IPS DF 6.9 (cell line): ENCODE measurements around the gene NKRF.
A peak's percentile ranks its signal among the peaks of the same experiment; 100 is the strongest.

Experiments
- DNase-seq: peaks from one replicate; pipeline ENCODE4 v3.0.0-alpha.2; 2013; ENCODE audit warnings: low read depth, low spot score
- H3K27ac ChIP-seq: one replicate; pipeline ENCODE4 v1.5.1; 2013; ENCODE audit warnings: low read length, control low read depth
- H3K27me3 ChIP-seq: 2 replicates; pipeline ENCODE4 v1.6.1; 2013; ENCODE audit warnings: mild to moderate bottlenecking, low read length; ENCODE audit not compliant: control insufficient read depth, insufficient read depth
- H3K36me3 ChIP-seq: 2 replicates; pipeline ENCODE4 v1.6.1; 2013; ENCODE audit warnings: low read length; ENCODE audit not compliant: control insufficient read depth, insufficient read depth
- H3K4me1 ChIP-seq: 2 replicates; pipeline ENCODE4 v1.6.1; 2013; ENCODE audit warnings: low read length; ENCODE audit not compliant: control insufficient read depth, insufficient read depth
- H3K4me3 ChIP-seq: 2 replicates; pipeline ENCODE4 v1.5.1; 2013; ENCODE audit warnings: mild to moderate bottlenecking, low read length
- H3K9me3 ChIP-seq: 2 replicates; pipeline ENCODE4 v1.6.1; 2013; ENCODE audit warnings: low read length, inconsistent platforms; ENCODE audit not compliant: control insufficient read depth, insufficient read depth
- WGBS: extraction: QIAGEN DNeasy Blood & Tissue Kit; methylation state at CpG from one replicate; pipeline ENCODE4 v1.1.7; 2013; ENCODE audit warnings: mixed read lengths, missing lambda C conversion rate; ENCODE audit not compliant: insufficient read length, insufficient coverage; 5-methylcytosine and 5-hydroxymethylcytosine counted together

The NKRF gene

DNA sequence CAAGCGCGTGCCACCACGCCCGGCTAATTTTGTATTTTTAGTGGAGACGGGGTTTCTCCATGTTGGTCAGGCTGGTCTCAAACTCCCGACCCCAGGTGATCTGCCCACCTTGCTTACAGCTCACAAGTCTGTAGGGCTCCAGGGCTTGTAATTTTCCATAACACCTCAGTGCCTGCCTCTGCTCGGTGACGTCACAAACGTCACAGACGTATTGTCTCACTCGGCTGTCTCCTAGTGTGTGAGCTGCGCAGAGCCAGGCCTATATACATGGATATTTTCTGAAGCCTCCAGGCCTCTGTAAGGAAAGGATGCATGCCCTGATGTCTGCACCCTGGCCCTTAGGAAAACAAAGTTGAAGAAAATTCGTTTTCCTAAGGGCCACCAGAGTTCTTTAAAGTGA is 8.6 kb upstream of the NKRF start:
- Histone ChIP-seq H3K27ac (no peak overlapping the region), H3K4me3 (no peak overlapping the region), H3K27me3 (no peaks in the 10 kb centered on the region), H3K4me1 (no peaks in the 10 kb centered on the region), H3K36me3 (no peaks in the 10 kb centered on the region), H3K9me3 (no peaks in the 10 kb centered on the region)
- WGBS: no CpG with 5 or more reads among the region's 13 CpGs
- no peak for DNase-seq

DNA sequence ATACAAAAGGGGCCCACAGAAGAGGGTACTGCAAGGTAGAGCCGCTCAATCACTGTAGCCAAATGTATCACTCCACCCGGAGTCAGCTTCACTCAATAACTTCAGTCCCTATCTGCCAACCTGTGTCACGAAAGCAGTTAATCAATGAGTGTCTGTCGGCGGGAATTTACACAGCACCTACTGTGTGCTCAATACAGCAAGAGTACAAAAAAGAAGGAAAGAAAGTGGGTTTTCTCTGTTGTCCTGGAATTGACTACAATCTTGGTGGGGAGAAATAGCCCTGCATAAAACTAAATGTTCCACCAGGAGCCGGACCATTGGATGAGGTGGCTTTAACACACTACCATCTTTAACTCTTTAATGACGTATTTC is 780 bp upstream of the NKRF start:
- DNase-seq: no peak
- no peaks in the 10 kb centered on the region for H3K36me3 ChIP-seq
- no peak overlapping the region for H3K4me3 ChIP-seq
- H3K4me1 ChIP-seq: no peaks in the 10 kb centered on the region
- H3K27me3 ChIP-seq: peaks cover 2% of the 10 kb centered on the region; the same call in 1 of the 2 replicates
- H3K27ac ChIP-seq: no peak overlapping the region
- WGBS: no CpG with 5 or more reads among the region's 7 CpGs
- H3K9me3 ChIP-seq: no peaks in the 10 kb centered on the region

DNA sequence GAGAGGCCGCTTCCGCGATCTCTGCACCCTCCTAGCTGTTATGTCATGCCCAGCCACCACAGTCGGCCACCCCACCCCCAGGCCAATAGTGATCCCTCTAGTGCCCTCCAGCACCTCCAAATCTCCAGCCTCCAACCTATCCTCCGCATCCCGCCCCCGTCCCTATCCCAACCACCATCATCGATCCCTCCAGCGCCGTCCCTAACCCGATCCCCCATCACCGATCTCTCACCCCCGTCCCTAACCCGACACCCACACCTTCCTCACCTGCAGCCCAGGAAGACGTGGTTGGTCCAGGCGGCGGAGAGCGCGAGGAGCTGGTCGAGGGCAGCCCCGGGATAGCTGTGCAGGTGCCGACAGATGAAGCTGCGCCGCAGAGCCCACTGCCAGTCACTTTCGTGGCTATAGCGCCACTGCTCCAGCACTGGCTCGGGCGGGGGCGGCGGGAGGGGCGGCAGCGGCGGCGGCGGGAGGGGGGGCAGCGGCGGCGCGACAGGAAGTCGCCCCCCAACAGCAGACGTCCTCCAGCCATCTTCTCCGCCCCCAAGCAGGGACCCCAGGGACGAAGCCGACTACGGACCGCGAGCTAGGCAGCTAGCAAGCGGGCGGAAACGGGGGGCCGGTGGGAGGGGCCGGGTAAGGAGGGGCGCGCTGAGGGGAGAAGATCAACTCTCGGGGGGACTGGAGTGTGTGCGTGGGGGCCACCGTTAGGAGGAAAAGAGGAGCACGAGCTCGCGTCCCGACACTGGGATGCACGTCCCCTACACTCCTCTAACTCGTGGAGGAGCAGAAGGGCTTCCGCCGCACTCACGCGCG is 552 bp downstream of the NKRF start:
- Histone ChIP-seq H3K4me1 (no peaks in the 10 kb centered on the region), H3K36me3 (no peaks in the 10 kb centered on the region), H3K9me3 (no peaks in the 10 kb centered on the region), H3K27me3 (peaks cover 2% of the 10 kb centered on the region; the same call in 1 of the 2 replicates), H3K27ac (no peak overlapping the region), H3K4me3 (peak overlapping the region; percentile 100)
- DNase-seq: no peak
- WGBS: no CpG with 5 or more reads among the region's 68 CpGs

DNA sequence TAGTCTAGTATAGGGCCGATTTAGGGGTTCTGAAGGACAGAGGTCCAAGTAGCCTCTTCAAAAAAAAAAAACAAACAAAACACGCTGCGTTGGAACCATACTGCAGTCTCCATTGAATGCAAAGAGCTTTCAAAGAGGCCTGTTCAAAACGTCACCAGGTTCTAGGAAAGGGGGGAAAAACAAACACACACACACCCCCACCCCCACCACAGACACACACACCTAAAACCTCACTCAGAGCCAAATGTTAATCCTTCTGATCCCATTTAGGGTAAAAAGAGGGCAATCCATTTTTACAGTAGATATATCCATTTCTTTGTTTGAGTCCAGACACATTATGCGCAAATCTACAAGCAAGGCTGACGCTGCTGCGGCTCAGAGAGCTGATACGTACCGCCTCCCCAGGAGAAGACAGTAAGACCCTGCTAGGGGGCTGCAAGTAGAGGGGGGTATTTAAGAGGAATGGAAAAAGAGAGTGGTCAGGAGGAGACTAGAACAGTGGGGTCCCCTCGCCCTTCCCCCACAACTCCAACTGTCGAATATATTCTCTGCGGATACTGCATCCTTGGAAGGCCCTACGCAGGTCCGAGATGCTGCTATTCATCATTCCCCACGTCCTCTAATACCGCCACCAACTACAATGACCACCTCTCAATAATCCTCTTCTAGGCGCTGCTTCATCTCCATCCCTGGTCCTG is 1.3 kb downstream of the NKRF start:
- no CpG with 5 or more reads among the region's 17 CpGs for WGBS
- H3K27me3 ChIP-seq: peaks cover 2% of the 10 kb centered on the region; the same call in 1 of the 2 replicates
- no peaks in the 10 kb centered on the region for H3K36me3 ChIP-seq
- no peaks in the 10 kb centered on the region for H3K9me3 ChIP-seq
- H3K27ac ChIP-seq: no peak overlapping the region
- DNase-seq: no peak
- H3K4me3 ChIP-seq: peak overlapping the region; percentile 100; the same call in 1 of the 2 replicates
- no peaks in the 10 kb centered on the region for H3K4me1 ChIP-seq

DNA sequence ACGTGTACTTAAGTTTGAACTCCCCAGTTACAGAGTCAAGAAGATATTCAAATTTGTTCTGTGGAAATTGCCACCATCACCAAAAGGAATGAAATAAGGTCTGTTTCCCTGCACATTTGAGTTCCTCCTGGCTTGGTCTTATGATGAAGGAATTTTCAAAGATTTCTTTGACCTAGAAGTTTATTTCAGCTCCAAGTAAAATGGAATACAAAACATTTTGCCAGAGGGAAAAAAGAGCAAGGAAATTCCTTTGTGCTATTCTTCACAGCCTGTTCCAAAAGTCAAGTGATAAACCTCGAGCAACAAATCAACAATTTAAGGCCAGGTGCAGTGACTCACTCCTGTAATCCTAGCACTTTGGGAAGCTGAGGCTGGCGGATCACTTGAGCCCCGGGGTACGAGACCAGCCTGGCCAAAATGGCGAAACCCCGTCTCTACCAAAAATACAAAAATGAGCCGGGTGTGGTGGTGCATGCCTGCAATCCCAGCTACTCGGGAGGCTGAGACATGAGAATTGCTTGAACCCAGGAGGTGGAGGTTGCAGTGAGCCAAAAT is 3.4 kb downstream of the NKRF start:
- Histone ChIP-seq H3K27me3 (peaks cover 2% of the 10 kb centered on the region; the same call in 1 of the 2 replicates), H3K4me3 (no peak overlapping the region), H3K9me3 (no peaks in the 10 kb centered on the region), H3K36me3 (no peaks in the 10 kb centered on the region), H3K27ac (no peak overlapping the region), H3K4me1 (no peaks in the 10 kb centered on the region)
- WGBS: no CpG with 5 or more reads among the region's 9 CpGs
- no peak for DNase-seq

DNA sequence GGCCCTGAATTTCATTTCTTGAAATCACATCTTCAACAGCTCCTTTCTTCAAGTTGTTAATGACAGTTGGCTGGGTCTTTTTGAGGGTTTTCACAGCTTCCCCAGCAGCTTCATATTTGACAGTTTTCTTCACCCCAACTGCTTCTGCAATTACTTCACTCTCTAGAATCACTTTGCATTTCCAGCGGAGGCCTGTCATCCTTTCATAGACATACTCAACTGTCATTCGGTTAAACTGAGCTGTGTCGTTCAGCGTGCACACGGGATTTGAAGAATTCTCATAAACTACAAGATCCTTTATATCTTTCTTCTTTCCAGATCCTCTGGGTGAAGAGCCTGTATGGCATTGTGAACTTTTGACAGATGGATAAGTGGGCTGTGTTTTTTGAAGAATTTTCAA is 16.4 kb downstream of the NKRF start:
- WGBS: no CpG with 5 or more reads among the region's 5 CpGs
- no peak overlapping the region for H3K4me3 ChIP-seq
- DNase-seq: no peak
- no peak overlapping the region for H3K27ac ChIP-seq
- H3K36me3 ChIP-seq: no peaks in the 10 kb centered on the region
- H3K9me3 ChIP-seq: no peaks in the 10 kb centered on the region
- H3K4me1 ChIP-seq: no peaks in the 10 kb centered on the region
- H3K27me3 ChIP-seq: no peaks in the 10 kb centered on the region

DNA sequence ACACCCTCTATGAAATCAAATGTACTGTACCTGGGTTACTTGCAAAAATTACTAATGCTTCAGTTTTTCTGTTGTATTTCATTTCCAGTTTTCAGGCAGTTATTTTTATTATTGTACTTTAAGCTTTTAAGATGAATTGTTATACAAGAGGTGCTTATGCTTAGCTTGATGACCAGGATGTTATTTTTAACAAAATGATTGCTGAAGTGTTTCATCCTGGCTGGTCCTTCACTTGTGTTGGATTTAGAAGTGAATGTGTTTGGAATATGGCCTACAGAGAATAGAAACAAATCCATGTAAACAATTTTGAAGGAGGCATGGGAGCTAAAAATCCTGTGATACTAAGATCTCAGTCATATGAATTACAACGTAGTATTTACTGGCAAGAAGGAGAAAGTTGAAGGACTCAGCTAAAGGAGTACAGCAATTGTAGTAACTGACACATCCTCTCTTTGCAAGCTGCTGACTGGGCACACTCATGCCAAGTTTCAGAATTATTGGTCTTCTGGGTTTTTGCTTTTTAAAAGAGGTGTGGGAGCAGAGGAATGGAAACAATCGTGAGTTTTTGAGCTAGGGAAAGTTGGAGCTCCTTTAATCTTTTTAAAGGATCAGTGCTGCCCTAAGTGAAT is 22.7 kb downstream of the NKRF start:
- Histone ChIP-seq H3K27me3 (no peaks in the 10 kb centered on the region), H3K36me3 (no peaks in the 10 kb centered on the region), H3K4me1 (no peaks in the 10 kb centered on the region), H3K27ac (no peak overlapping the region), H3K4me3 (no peak overlapping the region), H3K9me3 (no peaks in the 10 kb centered on the region)
- WGBS: no CpG with 5 or more reads among the region's 2 CpGs
- DNase-seq: no peak

- Histone ChIP-seq H3K4me1 (no peaks in the 10 kb centered on the region), H3K4me3 (no peak overlapping the region), H3K36me3 (no peaks in the 10 kb centered on the region), H3K9me3 (no peaks in the 10 kb centered on the region), H3K27me3 (no peaks in the 10 kb centered on the region), H3K27ac (no peak overlapping the region)
- DNase-seq: no peak
These were observed 26.8 kb downstream of the NKRF start for GRCh38 chrX:119579414-119579813.

- DNase-seq: peak; percentile 45
- Histone ChIP-seq H3K27ac (no peak within 1 kb of the TSS), H3K9me3 (no peaks in the 10 kb centered on the region), H3K4me3 (peak within 1 kb of the TSS; percentile 66; the same call in 1 of the 2 replicates), H3K27me3 (no peaks in the 10 kb centered on the region), H3K36me3 (no peaks in the 10 kb centered on the region), H3K4me1 (no peaks in the 10 kb centered on the region)
- WGBS: no CpG with 5 or more reads among the region's 86 CpGs
These were observed 31.6 kb downstream of the NKRF start, which contains the start of gene UBE2A for GRCh38 chrX:119574394-119575266. Gene UBE2A (plus strand): TSS chrX:119574563. CDS start chrX:119574712, 149 bp downstream.
